ENCODE data around the gene PDAP1.

GRCh38 chr7:99392046-99392445, 16.4 kb downstream of the PDAP1 start:
- TF ChIP-seq CTCF (IDR thresholded peaks at IDR 0.05; ENCODE audit: low read depth, low read length, poor library complexity, severe bottlenecking): no peak
- TF ChIP-seq EZH2phosphoT487 (IDR thresholded peaks at IDR 0.05; ENCODE audit: borderline replicate concordance, low read length): no peak

Measured in DOHH2 (cell line).